HepG2 (cell line): Measurements from ENCODE around the gene SPON1.

Source experiments
- CBFB ChIP-seq: sonication (generic); formaldehyde crosslinking; IDR thresholded peaks from 2 replicates; pipeline ENCODE4 v1.4.0; 2020; ENCODE audit warnings: missing genetic modification reagents
- EP300 ChIP-seq, 3 experiments: sonication (generic) in 1 of 3; formaldehyde crosslinking in 1 of 3; IDR thresholded peaks; 2 replicates each; pipeline versions ENCODE4 v1.5.1 to v1.6.1; 2011 to 2020; ENCODE audit warnings: low read depth in 2 of 3, low read length in 2 of 3, borderline replicate concordance in 1 of 3, improper control_type of control experiment in 1 of 3, mild to moderate bottlenecking in 1 of 3, missing genetic modification reagents in 1 of 3, moderate library complexity in 1 of 3
- PAXIP1 ChIP-seq: sonication (generic); formaldehyde crosslinking; conservative IDR thresholded peaks from 2 replicates; pipeline ENCODE4 v1.4.0; 2020; ENCODE audit warnings: mild to moderate bottlenecking, missing genetic modification reagents, moderate library complexity
- PRDM15 ChIP-seq: sonication (generic); formaldehyde crosslinking; IDR thresholded peaks from 2 replicates; pipeline ENCODE4 v1.4.0; 2020; ENCODE audit warnings: missing genetic modification reagents
- SP1 ChIP-seq, 2 experiments: fragments of 450-650 bp in 1 of 2; sonication (generic) in 1 of 2; formaldehyde crosslinking in 1 of 2; IDR thresholded peaks; 2 replicates each; pipeline versions ENCODE4 v1.4.0 to v1.6.1; 2016 to 2020; ENCODE audit warnings: missing genetic modification reagents in 1 of 2
- ZNF121 ChIP-seq: sonication (generic); formaldehyde crosslinking; IDR thresholded peaks from 2 replicates; pipeline ENCODE4 v1.5.0; 2020; ENCODE audit warnings: mild to moderate bottlenecking, missing genetic modification reagents
- ZNF143 ChIP-seq: sonication (generic); formaldehyde crosslinking; IDR thresholded peaks from 2 replicates; pipeline ENCODE4 v1.4.0; 2020; ENCODE audit warnings: missing genetic modification reagents
- TF ChIP-seq, protein P1 (sequence below): IDR thresholded peaks from 2 replicates; pipeline ENCODE4 v1.6.1; 2012; ENCODE audit warnings: low read depth, low read length, improper control_type of control experiment
- TF ChIP-seq, protein P2 (sequence below): IDR thresholded peaks from 2 replicates; pipeline ENCODE4 v1.6.1; 2016; ENCODE audit warnings: low read depth

GRCh38 chr11:14264966-14265365 lies 302.4 kb downstream of the SPON1 start:
- TF ChIP-seq, protein P1, sequence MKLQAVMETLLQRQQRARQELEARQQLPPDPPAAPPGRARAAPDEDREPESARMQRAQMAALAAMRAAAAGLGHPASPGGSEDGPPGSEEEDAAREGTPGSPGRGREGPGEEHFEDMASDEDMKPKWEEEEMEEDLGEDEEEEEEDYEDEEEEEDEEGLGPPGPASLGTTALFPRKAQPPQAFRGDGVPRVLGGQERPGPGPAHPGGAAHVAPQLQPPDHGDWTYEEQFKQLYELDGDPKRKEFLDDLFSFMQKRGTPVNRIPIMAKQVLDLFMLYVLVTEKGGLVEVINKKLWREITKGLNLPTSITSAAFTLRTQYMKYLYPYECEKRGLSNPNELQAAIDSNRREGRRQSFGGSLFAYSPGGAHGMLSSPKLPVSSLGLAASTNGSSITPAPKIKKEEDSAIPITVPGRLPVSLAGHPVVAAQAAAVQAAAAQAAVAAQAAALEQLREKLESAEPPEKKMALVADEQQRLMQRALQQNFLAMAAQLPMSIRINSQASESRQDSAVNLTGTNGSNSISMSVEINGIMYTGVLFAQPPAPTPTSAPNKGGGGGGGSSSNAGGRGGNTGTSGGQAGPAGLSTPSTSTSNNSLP = no peak
- TF ChIP-seq ZNF143 (CRISPR knock-in tag) (no peak), PAXIP1 (no peak), SP1 (IDR thresholded peaks at IDR 0.05) (no peak), SP1 (CRISPR knock-in tag; IDR thresholded peaks at IDR 0.05) (no peak), CBFB (CRISPR knock-in tag) (no peak), ZNF121 (CRISPR knock-in tag) (no peak), EP300 (IDR thresholded peaks at IDR 0.05; ENCODE audit: low read depth in 2 of 2, low read length in 2 of 2) (no peak), EP300 (CRISPR knock-in tag; IDR thresholded peaks at IDR 0.05; ENCODE audit: borderline replicate concordance) (no peak), PRDM15 (CRISPR knock-in tag) (no peak)
- TF ChIP-seq, protein P2, sequence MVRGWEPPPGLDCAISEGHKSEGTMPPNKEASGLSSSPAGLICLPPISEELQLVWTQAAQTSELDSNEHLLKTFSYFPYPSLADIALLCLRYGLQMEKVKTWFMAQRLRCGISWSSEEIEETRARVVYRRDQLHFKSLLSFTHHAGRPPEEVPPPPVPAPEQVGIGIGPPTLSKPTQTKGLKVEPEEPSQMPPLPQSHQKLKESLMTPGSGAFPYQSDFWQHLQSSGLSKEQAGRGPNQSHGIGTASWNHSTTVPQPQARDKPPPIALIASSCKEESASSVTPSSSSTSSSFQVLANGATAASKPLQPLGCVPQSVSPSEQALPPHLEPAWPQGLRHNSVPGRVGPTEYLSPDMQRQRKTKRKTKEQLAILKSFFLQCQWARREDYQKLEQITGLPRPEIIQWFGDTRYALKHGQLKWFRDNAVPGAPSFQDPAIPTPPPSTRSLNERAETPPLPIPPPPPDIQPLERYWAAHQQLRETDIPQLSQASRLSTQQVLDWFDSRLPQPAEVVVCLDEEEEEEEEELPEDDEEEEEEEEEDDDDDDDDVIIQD (CRISPR knock-in tag) = no peak
